HG03039 (cell line): ENCODE results near the gene P2RX7.
"Not testable (repeated sequence)": the region's sequence is repeated elsewhere in the genome, so short reads cannot be mapped to it uniquely, and the experiment has no call there.

Experiments
- ATAC-seq: cut with Tn5 transposase; IDR thresholded peaks from one replicate; pipeline ENCODE4 v1.9.1; 2021; ENCODE audit warnings: mild to moderate bottlenecking, moderate library complexity; ENCODE audit not compliant: unreplicated experiment

The P2RX7 gene

GRCh38 chr12:121170151-121170550 lies 37.5 kb downstream of the P2RX7 start:
- no peak for ATAC-seq

- ATAC-seq = no peak
Measured at GRCh38 chr12:121170611-121171260, 38.1 kb downstream of the P2RX7 start.

GRCh38 chr12:121172145-121172544 lies 39.5 kb downstream of the P2RX7 start:
- ATAC-seq = no peak

GRCh38 chr12:121175383-121176119 lies 42.9 kb downstream of the P2RX7 start:
- ATAC-seq = no peak

- no peak for ATAC-seq
Measured at GRCh38 chr12:121176826-121177529, 44.3 kb downstream of the P2RX7 start.

- ATAC-seq = no peak
Measured at GRCh38 chr12:121181181-121181580, 48.5 kb downstream of the P2RX7 start.

GRCh38 chr12:121182222-121182893 lies 49.7 kb downstream of the P2RX7 start:
- no peak for ATAC-seq

GRCh38 chr12:121184425-121184824 lies 51.7 kb downstream of the P2RX7 start:
- ATAC-seq = no peak

- no peak for ATAC-seq
Measured at GRCh38 chr12:121184984-121185889, 52.6 kb downstream of the P2RX7 start.

GRCh38 chr12:121186826-121187225 lies 54.1 kb downstream of the P2RX7 start:
- ATAC-seq = no peak

- ATAC-seq = no peak
Measured at GRCh38 chr12:121187501-121187900, 54.8 kb downstream of the P2RX7 start.

GRCh38 chr12:121188227-121188626 lies 55.6 kb downstream of the P2RX7 start:
- no peak for ATAC-seq

- ATAC-seq = no peak
Measured at GRCh38 chr12:121189131-121189530, 56.5 kb downstream of the P2RX7 start.

GRCh38 chr12:121189619-121190155 lies 57.0 kb downstream of the P2RX7 start:
- no peak for ATAC-seq

GRCh38 chr12:121190523-121191031 lies 57.9 kb downstream of the P2RX7 start:
- no peak for ATAC-seq

GRCh38 chr12:121191151-121191550 lies 58.5 kb downstream of the P2RX7 start:
- ATAC-seq = no peak

GRCh38 chr12:121196902-121197301 lies 64.2 kb downstream of the P2RX7 start:
- ATAC-seq = no peak

GRCh38 chr12:121198949-121199348 lies 66.3 kb downstream of the P2RX7 start:
- no peak for ATAC-seq

- ATAC-seq = not testable (repeated sequence)
Measured at GRCh38 chr12:121201140-121201539, 68.5 kb downstream of the P2RX7 start.
